Muscle of leg (tissue), 11 donors: ENCODE results near the gene NBEA. TPM values are rescaled to one million over a fixed set of nuclear protein-coding genes. Genes with fewer than 3 reads are reported as not detected.

Experiments used
- DNase-seq: peaks from one replicate; pipeline ENCODE4 v3.0.0; 2013
- H3K27ac ChIP-seq: one replicate; pipeline ENCODE4 v1.5.1; 2013; ENCODE audit warnings: mild to moderate bottlenecking, low read length, control low read depth
- H3K27me3 ChIP-seq: one replicate; pipeline ENCODE4 v1.6.1; 2013; ENCODE audit warnings: low read length; ENCODE audit not compliant: control insufficient read depth, insufficient read depth
- H3K36me3 ChIP-seq: one replicate; pipeline ENCODE4 v1.6.1; 2013; ENCODE audit warnings: low read length; ENCODE audit not compliant: control insufficient read depth, insufficient read depth
- H3K4me1 ChIP-seq: one replicate; pipeline ENCODE4 v1.6.1; 2013; ENCODE audit warnings: low read length; ENCODE audit not compliant: control insufficient read depth, insufficient read depth
- H3K4me3 ChIP-seq: one replicate; pipeline ENCODE4 v1.5.1; 2013; ENCODE audit warnings: low read length, control low read depth
- H3K9me3 ChIP-seq: replicated peaks from 2 replicates; pipeline ENCODE4 v1.6.1; 2013; ENCODE audit warnings: low read depth, low read length; ENCODE audit not compliant: control insufficient read depth
- WGBS: methylation state at CpG from one replicate; pipeline ENCODE4 v1.1.5; 2013; ENCODE audit warnings: missing lambda C conversion rate; ENCODE audit not compliant: insufficient coverage; 5-methylcytosine and 5-hydroxymethylcytosine counted together
- polyA plus RNA-seq, 8 donors: library from polyadenylated mRNA; unstranded; fragments of 120-200 nt; gene quantifications; one replicate each; pipeline versions ENCODE4 v1.2.1 to v1.2.3, GENCODE V29; 2013; ENCODE audit warnings: inconsistent platforms in 1 of 8, low replicate concordance in 1 of 8; ENCODE audit not compliant: insufficient read length in 8 of 8, insufficient read depth in 1 of 8
- total RNA-seq: library from RNA; stranded (reverse); fragments of 120-200 nt; gene quantifications from one replicate; pipeline ENCODE4 v1.2.4, GENCODE V29; 2013

The NBEA gene
- total and polyA plus RNA-seq, 9 donors, result 10.1 to 19.8 (median 16.0) TPM

GRCh38 chr13:35687336-35687735 is 745.3 kb downstream of the NBEA start:
- H3K4me3 ChIP-seq, result no peak overlapping the region
- H3K27me3 ChIP-seq, result no peaks in the 10 kb centered on the region
- no CpG with 5 or more reads among the region's 4 CpGs for WGBS
- no peak for DNase-seq
- H3K36me3 ChIP-seq, result no peaks in the 10 kb centered on the region
- H3K9me3 ChIP-seq, result no peaks in the 10 kb centered on the region
- H3K4me1 ChIP-seq, result peaks cover 19% of the 10 kb centered on the region
- H3K27ac ChIP-seq, result no peak overlapping the region

- WGBS, result 0% methylated on average over 3 of the region's 8 CpGs
- peak; percentile 94 for DNase-seq
- no peaks in the 10 kb centered on the region for H3K27me3 ChIP-seq
- peaks cover 38% of the 10 kb centered on the region for H3K4me1 ChIP-seq
- no peak overlapping the region for H3K4me3 ChIP-seq
- H3K27ac ChIP-seq, result peak overlapping the region; percentile 81
- no peaks in the 10 kb centered on the region for H3K36me3 ChIP-seq
- H3K9me3 ChIP-seq, result no peaks in the 10 kb centered on the region
These were observed 748.6 kb downstream of the NBEA start for GRCh38 chr13:35690581-35691207.

GRCh38 chr13:35693134-35693784 is 751.2 kb downstream of the NBEA start:
- peak; percentile 82 for DNase-seq
- Histone ChIP-seq H3K4me3 (no peak overlapping the region), H3K27ac (peak overlapping the region; percentile 85), H3K36me3 (no peaks in the 10 kb centered on the region), H3K9me3 (no peaks in the 10 kb centered on the region), H3K4me1 (peaks cover 49% of the 10 kb centered on the region), H3K27me3 (no peaks in the 10 kb centered on the region)
- 16% methylated on average over 3 of the region's 9 CpGs for WGBS

GRCh38 chr13:35694031-35694430 is 752.0 kb downstream of the NBEA start:
- H3K4me3 ChIP-seq, result no peak overlapping the region
- H3K27ac ChIP-seq, result peak overlapping the region; percentile 85
- H3K27me3 ChIP-seq, result no peaks in the 10 kb centered on the region
- no peaks in the 10 kb centered on the region for H3K36me3 ChIP-seq
- no peaks in the 10 kb centered on the region for H3K9me3 ChIP-seq
- DNase-seq, result no peak
- 60% methylated on average over 1 of the region's 13 CpGs for WGBS
- H3K4me1 ChIP-seq, result peaks cover 56% of the 10 kb centered on the region

GRCh38 chr13:35694549-35695447 is 752.7 kb downstream of the NBEA start:
- Histone ChIP-seq H3K4me3 (no peak overlapping the region), H3K9me3 (no peaks in the 10 kb centered on the region), H3K27ac (peak overlapping the region; percentile 85), H3K4me1 (peaks cover 59% of the 10 kb centered on the region), H3K36me3 (no peaks in the 10 kb centered on the region), H3K27me3 (peaks cover 2% of the 10 kb centered on the region)
- 73% methylated on average over 15 of the region's 26 CpGs for WGBS
- no peak for DNase-seq

GRCh38 chr13:35695448-35695770 is 753.3 kb downstream of the NBEA start:
- Histone ChIP-seq H3K27me3 (peaks cover 2% of the 10 kb centered on the region), H3K9me3 (no peaks in the 10 kb centered on the region), H3K4me1 (peaks cover 61% of the 10 kb centered on the region), H3K4me3 (no peak overlapping the region), H3K36me3 (no peaks in the 10 kb centered on the region), H3K27ac (peak overlapping the region; percentile 32)
- DNase-seq, result peak; percentile 50
- WGBS, result 74% methylated on average over 15 of the region's 15 CpGs

GRCh38 chr13:35697186-35697730 is 755.2 kb downstream of the NBEA start:
- 62% methylated on average over 6 of the region's 7 CpGs for WGBS
- Histone ChIP-seq H3K4me3 (no peak overlapping the region), H3K9me3 (no peaks in the 10 kb centered on the region), H3K27ac (no peak overlapping the region), H3K27me3 (peaks cover 2% of the 10 kb centered on the region), H3K4me1 (peaks cover 56% of the 10 kb centered on the region), H3K36me3 (no peaks in the 10 kb centered on the region)
- no peak for DNase-seq

- H3K4me1 ChIP-seq, result peaks cover 47% of the 10 kb centered on the region
- peaks cover 2% of the 10 kb centered on the region for H3K27me3 ChIP-seq
- H3K4me3 ChIP-seq, result no peak overlapping the region
- DNase-seq, result peak; percentile 86
- no peaks in the 10 kb centered on the region for H3K36me3 ChIP-seq
- WGBS, result 15% methylated on average over 10 of the region's 11 CpGs
- peak overlapping the region; percentile 87 for H3K27ac ChIP-seq
- no peaks in the 10 kb centered on the region for H3K9me3 ChIP-seq
These were observed 757.0 kb downstream of the NBEA start for GRCh38 chr13:35698911-35699576.

- Histone ChIP-seq H3K9me3 (no peaks in the 10 kb centered on the region), H3K27me3 (peaks cover 2% of the 10 kb centered on the region), H3K4me3 (no peak overlapping the region), H3K27ac (peak overlapping the region; percentile 88), H3K4me1 (peaks cover 42% of the 10 kb centered on the region), H3K36me3 (no peaks in the 10 kb centered on the region)
- WGBS, result 20% methylated on average over 7 of the region's 13 CpGs
- peak; percentile 96 for DNase-seq
These were observed 757.9 kb downstream of the NBEA start for GRCh38 chr13:35699825-35700510.
